Measurements from ENCODE around the gene FMO5.
A peak's percentile ranks its signal among the peaks of the same experiment; 100 is the strongest.

Gene FMO5

DNA sequence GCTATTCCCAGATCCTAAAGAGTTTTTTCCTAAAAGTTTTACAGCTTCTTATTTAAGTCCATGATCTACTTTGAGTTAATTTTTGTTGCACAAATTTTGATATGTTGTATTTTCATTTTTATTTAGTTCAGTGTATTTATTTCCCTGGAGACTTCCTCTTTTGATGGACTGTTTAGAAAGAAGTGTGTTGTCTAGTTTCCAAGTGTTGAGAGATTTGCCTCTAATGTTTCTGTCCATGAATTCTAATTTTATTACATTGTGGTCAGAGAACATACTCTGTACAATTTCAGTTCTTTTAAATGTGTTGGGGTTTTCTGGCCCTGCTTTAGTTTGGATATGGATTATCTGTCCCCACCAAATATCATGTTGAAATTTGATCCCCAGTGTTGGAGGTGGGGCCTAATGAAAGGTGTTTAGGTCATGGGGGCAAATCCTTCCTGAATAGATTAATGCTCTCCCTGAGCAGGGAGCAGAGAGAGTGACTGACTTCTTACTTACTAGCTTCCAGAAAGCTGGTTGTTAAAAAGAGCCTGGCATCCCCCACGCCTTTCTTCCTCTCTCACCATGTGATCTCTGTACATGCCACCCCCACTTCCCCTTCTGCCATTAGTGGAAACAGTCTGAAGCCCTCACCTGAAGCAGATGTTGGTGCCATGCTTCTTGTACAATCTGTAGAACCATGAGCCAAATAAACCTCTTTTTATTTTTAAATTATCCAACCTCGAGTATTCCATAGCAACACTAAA lies 21.9 kb upstream of the FMO5 start:
- Mint-ChIP-seq H3K4me1 (peaks cover 24% of the 10 kb centered on the region), H3K27ac (peak overlapping the region in 1 of 3 experiments; percentile 10), H3K36me3 (ENCODE audit: low read depth) (peaks cover 23% of the 10 kb centered on the region), H3K27me3 (ENCODE audit: low read depth) (no peaks in the 10 kb centered on the region), H3K9me3 (no peaks in the 10 kb centered on the region), H3K4me3 (no peak overlapping the region)
- no peak for TF ChIP-seq CTCF (IDR thresholded peaks at IDR 0.05; ENCODE audit: unreplicated experiment in 3 of 3)

DNA sequence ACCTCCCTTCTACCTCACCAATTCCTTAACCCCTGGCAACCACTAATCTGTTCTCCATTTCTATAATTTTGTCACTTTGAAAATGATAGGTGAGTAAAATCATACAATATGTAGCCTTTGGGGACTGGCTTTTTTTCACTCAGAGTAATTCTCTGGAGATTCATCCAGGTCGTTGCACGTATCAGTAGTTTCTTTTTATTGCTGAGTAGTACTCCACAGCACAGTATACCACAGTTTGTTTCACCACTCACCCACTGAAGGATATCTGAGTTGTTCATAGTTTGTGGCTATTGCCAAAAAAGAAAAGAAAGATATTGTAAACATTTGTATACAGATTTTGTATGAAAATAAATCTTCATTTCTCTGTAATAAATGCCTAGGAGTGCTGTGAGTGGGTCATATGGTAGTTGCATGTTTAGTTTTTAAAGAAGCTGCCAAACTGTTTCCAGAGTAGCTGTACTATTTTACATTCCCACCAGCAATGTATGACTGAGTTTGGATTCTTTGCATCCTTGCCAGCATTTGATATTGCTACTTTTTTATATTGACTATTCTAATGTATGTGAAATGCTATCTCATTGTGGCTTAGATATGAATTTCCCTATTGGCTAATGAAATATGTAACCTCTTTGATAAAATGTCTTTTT lies 21.0 kb upstream of the FMO5 start:
- H3K36me3 Mint-ChIP-seq (ENCODE audit: low read depth), result peaks cover 21% of the 10 kb centered on the region
- peaks cover 24% of the 10 kb centered on the region for H3K4me1 Mint-ChIP-seq
- no peak for TF ChIP-seq CTCF (IDR thresholded peaks at IDR 0.05; ENCODE audit: unreplicated experiment in 3 of 3)
- H3K27me3 Mint-ChIP-seq (ENCODE audit: low read depth), result no peaks in the 10 kb centered on the region
- no peak overlapping the region for H3K27ac Mint-ChIP-seq
- H3K9me3 Mint-ChIP-seq, result no peaks in the 10 kb centered on the region
- peak overlapping the region in 1 of 3 experiments; percentile 11 for H3K4me3 Mint-ChIP-seq

- H3K9me3 Mint-ChIP-seq, result no peaks in the 10 kb centered on the region
- no peaks in the 10 kb centered on the region for H3K27me3 Mint-ChIP-seq (ENCODE audit: low read depth)
- no peak for TF ChIP-seq CTCF (IDR thresholded peaks at IDR 0.05; ENCODE audit: unreplicated experiment in 3 of 3)
- peak overlapping the region; percentile 28 to 46 (median 31) for H3K4me3 Mint-ChIP-seq
- peaks cover 18% of the 10 kb centered on the region for H3K36me3 Mint-ChIP-seq (ENCODE audit: low read depth)
- H3K27ac Mint-ChIP-seq, result no peak overlapping the region
- peaks cover 24% of the 10 kb centered on the region for H3K4me1 Mint-ChIP-seq
Measured at GRCh38 chr1:147245586-147246021, 20.5 kb upstream of the FMO5 start.

DNA sequence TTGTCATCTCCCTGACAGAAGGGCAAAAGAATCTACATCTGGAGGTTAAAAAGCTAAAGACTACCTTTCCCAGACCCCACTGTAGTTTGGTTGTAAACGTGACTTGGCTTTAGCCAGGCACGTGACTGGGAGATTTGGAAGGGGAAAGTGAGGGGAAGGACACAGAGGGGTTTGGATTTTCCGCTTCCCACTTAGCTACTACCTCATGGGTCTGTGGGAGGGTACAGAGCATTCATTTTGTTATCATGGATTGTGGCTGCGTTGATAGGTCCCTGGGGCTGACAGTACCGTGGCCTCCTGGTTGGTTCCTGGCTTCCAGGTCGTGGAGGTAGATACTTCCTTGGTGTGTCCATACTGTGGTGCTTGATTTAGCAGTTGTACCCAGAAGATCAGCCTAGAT lies 20.0 kb upstream of the FMO5 start:
- peaks cover 16% of the 10 kb centered on the region for H3K36me3 Mint-ChIP-seq (ENCODE audit: low read depth)
- peaks cover 24% of the 10 kb centered on the region for H3K4me1 Mint-ChIP-seq
- no peaks in the 10 kb centered on the region for H3K27me3 Mint-ChIP-seq (ENCODE audit: low read depth)
- H3K9me3 Mint-ChIP-seq, result no peaks in the 10 kb centered on the region
- TF ChIP-seq CTCF (IDR thresholded peaks at IDR 0.05; ENCODE audit: unreplicated experiment in 3 of 3), result no peak
- no peak overlapping the region for H3K27ac Mint-ChIP-seq
- peak overlapping the region; percentile 28 to 46 (median 31) for H3K4me3 Mint-ChIP-seq

- peaks cover 11% of the 10 kb centered on the region for H3K36me3 Mint-ChIP-seq (ENCODE audit: low read depth)
- peaks cover 24% of the 10 kb centered on the region for H3K4me1 Mint-ChIP-seq
- H3K27ac Mint-ChIP-seq, result peak overlapping the region; percentile 0 to 43 (median 33)
- no peaks in the 10 kb centered on the region for H3K9me3 Mint-ChIP-seq
- no peaks in the 10 kb centered on the region for H3K27me3 Mint-ChIP-seq (ENCODE audit: low read depth)
- TF ChIP-seq CTCF (IDR thresholded peaks at IDR 0.05; ENCODE audit: unreplicated experiment in 3 of 3), result no peak
- H3K4me3 Mint-ChIP-seq, result peak overlapping the region; percentile 94 to 97 (median 96)
Measured at GRCh38 chr1:147243841-147244240, 18.7 kb upstream of the FMO5 start.

All from nephron (organoid).